ENCODE measurements around the gene TAF12. TPM values are rescaled to one million over a fixed set of nuclear protein-coding genes. Genes with fewer than 3 reads are reported as not detected.
"Not testable (repeated sequence)": the region's sequence is repeated elsewhere in the genome, so short reads cannot be mapped to it uniquely, and the experiment has no call there.

The TAF12 gene
- total and polyA plus RNA-seq, 4 donors: 20.8 to 41.4 (median 28.5) TPM

DNA sequence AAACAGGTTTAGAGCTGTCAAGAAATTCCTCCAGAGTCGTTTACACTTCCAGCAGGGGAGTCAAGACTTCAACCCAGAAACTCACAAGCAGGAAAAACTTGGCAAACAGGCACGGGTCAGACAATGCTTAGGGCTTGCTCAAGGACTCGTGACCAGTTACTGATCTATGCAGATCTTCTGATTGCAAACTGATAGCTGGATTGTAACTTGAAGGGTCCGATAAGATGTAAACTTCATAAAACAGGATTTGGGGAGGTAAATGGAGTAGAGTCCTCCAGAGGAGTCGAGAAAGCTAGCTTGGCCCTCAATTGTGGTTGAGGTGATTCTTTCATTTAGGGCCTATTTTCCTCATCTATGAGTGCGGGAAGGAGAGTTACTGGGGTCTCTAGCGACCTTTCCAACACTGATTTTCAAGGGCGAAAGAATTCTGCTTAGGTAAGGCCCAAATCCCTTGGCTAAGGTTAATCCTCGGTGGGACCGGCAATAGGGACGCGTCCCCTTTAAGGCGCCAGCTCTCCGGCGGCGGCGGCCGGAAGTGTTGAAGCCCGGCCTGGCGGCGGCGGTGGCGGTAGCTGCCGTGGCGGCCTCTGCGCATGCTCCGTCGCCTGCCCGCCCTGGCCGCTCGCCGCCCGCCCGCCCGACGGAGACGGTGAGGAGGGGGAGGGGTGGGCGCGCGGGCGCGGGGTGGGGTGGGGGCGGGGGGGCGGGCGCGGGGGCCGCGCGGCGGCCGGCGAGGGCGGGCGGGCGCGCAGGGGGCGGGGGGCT is 25.5 kb upstream of the TAF12 start, which contains the start of gene GMEB1:
Gene GMEB1, plus strand, starts transcription at position 594 of the 765 bp plus-strand sequence. CDS start 14,829 bp downstream, outside the sequence.
- Histone ChIP-seq H3K4me1 (ENCODE audit: control insufficient read depth, insufficient read depth, low read length) (peaks cover 22% of the 10 kb centered on the region), H3K4me3 (ENCODE audit: low read depth, low read length) (peak within 1 kb of the TSS; percentile 87), H3K27me3 (ENCODE audit: control insufficient read depth, insufficient read depth, low read length) (no peaks in the 10 kb centered on the region), H3K27ac (ENCODE audit: low read depth, low read length) (peak within 1 kb of the TSS; percentile 98), H3K36me3 (ENCODE audit: control insufficient read depth, insufficient read depth, low read length) (no peaks in the 10 kb centered on the region), H3K9me3 (ENCODE audit: control insufficient read depth, insufficient read depth, low read length) (no peaks in the 10 kb centered on the region)
- DNase-seq (ENCODE audit: low read depth in 4 of 6, low spot score in 6 of 6): peak; percentile 69 to 96 (median 76)
- 3% methylated on average over 30 of the region's 57 CpGs for WGBS (ENCODE audit: insufficient coverage)

DNA sequence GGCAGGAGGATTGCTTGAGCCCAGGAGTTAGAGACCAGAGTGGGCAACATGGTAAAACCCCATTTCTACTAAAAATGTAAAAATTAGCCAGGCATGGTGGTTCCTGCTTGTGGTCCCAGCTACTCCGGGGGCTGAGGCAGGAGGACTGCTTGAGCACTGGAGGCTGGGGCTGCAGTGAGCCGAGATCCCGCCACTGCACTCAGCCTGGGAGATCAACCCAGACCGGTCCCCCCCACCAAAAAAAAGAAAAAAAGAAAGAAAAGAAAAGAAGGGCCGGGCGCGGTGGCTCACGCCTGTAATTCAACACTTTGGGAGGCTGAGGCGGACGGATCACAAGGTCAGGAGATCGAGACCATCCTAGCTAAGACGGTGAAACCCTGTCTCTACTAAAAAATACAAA is 23.9 kb upstream of the TAF12 start:
- WGBS (ENCODE audit: insufficient coverage): 100% methylated on average over 3 of the region's 12 CpGs
- peaks cover 22% of the 10 kb centered on the region for H3K4me1 ChIP-seq (ENCODE audit: control insufficient read depth, insufficient read depth, low read length)
- no peak for DNase-seq (ENCODE audit: low read depth in 4 of 6, low spot score in 6 of 6)
- H3K4me3 ChIP-seq (ENCODE audit: low read depth, low read length): no peak overlapping the region
- no peak overlapping the region for H3K27ac ChIP-seq (ENCODE audit: low read depth, low read length)
- H3K27me3 ChIP-seq (ENCODE audit: control insufficient read depth, insufficient read depth, low read length): no peaks in the 10 kb centered on the region
- H3K9me3 ChIP-seq (ENCODE audit: control insufficient read depth, insufficient read depth, low read length): no peaks in the 10 kb centered on the region
- no peaks in the 10 kb centered on the region for H3K36me3 ChIP-seq (ENCODE audit: control insufficient read depth, insufficient read depth, low read length)

DNA sequence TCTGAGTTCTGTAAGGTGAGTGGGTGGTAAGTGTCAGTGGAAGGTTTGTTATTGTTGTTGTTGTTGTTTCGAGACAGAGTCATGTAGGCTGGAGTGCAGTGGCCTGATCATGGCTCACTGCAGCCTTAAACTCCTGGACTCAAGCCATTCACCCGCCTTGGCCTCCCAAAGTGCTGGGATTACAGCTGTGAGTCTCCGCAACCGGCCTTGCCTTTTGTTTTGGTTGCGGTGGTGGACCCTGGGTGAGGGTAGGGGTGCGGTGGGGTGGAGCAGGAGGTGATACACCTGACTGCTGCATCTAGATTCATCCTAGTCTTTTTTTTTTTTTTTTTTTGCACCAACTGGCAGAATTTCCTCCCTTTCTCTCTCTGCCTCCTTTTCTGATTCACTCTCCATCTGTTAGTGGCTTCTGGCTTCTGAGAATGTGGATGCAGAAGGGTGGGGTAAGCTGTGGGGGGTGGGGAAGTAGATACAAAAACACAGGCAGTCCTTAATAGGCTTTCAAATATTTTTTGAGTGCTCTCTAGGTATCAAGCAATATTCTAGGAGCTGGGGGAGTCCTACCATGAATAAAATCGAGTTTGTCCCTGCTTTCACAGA is 21.1 kb upstream of the TAF12 start:
- H3K36me3 ChIP-seq (ENCODE audit: control insufficient read depth, insufficient read depth, low read length): no peaks in the 10 kb centered on the region
- H3K4me3 ChIP-seq (ENCODE audit: low read depth, low read length): no peak overlapping the region
- WGBS (ENCODE audit: insufficient coverage): 32% methylated on average over 3 of the region's 7 CpGs
- no peaks in the 10 kb centered on the region for H3K9me3 ChIP-seq (ENCODE audit: control insufficient read depth, insufficient read depth, low read length)
- H3K27me3 ChIP-seq (ENCODE audit: control insufficient read depth, insufficient read depth, low read length): no peaks in the 10 kb centered on the region
- peaks cover 12% of the 10 kb centered on the region for H3K4me1 ChIP-seq (ENCODE audit: control insufficient read depth, insufficient read depth, low read length)
- H3K27ac ChIP-seq (ENCODE audit: low read depth, low read length): no peak overlapping the region
- peak in 2 of 6 donors; percentile 6 to 88 for DNase-seq (ENCODE audit: low read depth in 4 of 6, low spot score in 6 of 6)

DNA sequence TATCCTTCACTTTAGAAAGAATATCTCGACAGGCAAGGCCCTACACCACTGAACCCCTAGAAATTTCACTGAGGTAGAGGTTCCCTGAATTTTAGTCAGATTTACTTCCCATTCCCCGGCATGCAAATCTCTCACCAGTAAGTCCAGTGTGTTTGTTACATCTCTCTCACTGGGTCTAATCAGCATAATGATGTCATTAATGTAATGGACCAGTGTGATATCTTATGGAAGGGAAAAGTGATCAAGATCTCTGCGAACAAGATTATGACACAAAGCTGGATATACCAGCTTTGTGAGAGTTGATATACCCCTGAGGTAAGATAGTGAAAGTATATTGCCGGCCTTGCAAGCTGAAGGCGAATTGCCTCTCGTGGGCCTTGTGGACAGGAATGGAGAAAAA is 13.5 kb upstream of the TAF12 start:
- Histone ChIP-seq H3K36me3 (ENCODE audit: control insufficient read depth, insufficient read depth, low read length) (no peaks in the 10 kb centered on the region), H3K4me1 (ENCODE audit: control insufficient read depth, insufficient read depth, low read length) (no peaks in the 10 kb centered on the region), H3K4me3 (ENCODE audit: low read depth, low read length) (no peak overlapping the region), H3K9me3 (ENCODE audit: control insufficient read depth, insufficient read depth, low read length) (no peaks in the 10 kb centered on the region), H3K27me3 (ENCODE audit: control insufficient read depth, insufficient read depth, low read length) (no peaks in the 10 kb centered on the region), H3K27ac (ENCODE audit: low read depth, low read length) (no peak overlapping the region)
- WGBS (ENCODE audit: insufficient coverage): 85% methylated on average over 4 of the region's 6 CpGs
- no peak for DNase-seq (ENCODE audit: low read depth in 4 of 6, low spot score in 6 of 6)

GRCh38 chr1:28655448-28656311 is 12.8 kb upstream of the TAF12 start:
- H3K27ac ChIP-seq (ENCODE audit: low read depth, low read length); H3K27me3 ChIP-seq (ENCODE audit: control insufficient read depth, insufficient read depth, low read length); H3K9me3 ChIP-seq (ENCODE audit: control insufficient read depth, insufficient read depth, low read length); DNase-seq (ENCODE audit: low read depth in 4 of 6, low spot score in 6 of 6); H3K4me1 ChIP-seq (ENCODE audit: control insufficient read depth, insufficient read depth, low read length); H3K36me3 ChIP-seq (ENCODE audit: control insufficient read depth, insufficient read depth, low read length); H3K4me3 ChIP-seq (ENCODE audit: low read depth, low read length): not testable (repeated sequence)
- 93% methylated on average over 4 of the region's 10 CpGs for WGBS (ENCODE audit: insufficient coverage)

DNA sequence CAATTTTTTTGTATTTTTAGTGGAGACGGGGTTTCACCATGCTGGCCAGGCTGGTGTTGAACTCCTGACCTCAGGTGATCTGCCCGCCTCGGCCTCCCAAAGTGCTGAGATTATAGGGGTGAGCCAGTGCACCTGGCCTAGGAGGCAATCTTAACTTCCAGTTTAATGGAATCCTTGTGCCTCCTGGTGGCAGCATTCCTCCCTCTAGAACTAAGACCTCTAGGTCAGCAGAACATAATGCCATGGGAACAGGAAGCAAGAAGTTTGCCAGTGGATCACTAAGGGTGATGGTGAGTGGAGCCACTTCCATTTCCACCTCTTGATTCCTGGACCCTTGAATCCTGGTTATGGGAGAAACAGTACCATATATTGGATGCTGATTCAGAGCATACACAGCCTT is 11.0 kb upstream of the TAF12 start:
- DNase-seq (ENCODE audit: low read depth in 4 of 6, low spot score in 6 of 6); H3K4me3 ChIP-seq (ENCODE audit: low read depth, low read length); H3K27ac ChIP-seq (ENCODE audit: low read depth, low read length); H3K4me1 ChIP-seq (ENCODE audit: control insufficient read depth, insufficient read depth, low read length); H3K27me3 ChIP-seq (ENCODE audit: control insufficient read depth, insufficient read depth, low read length); H3K9me3 ChIP-seq (ENCODE audit: control insufficient read depth, insufficient read depth, low read length); H3K36me3 ChIP-seq (ENCODE audit: control insufficient read depth, insufficient read depth, low read length): not testable (repeated sequence)
- WGBS (ENCODE audit: insufficient coverage): 79% methylated on average over 3 of the region's 3 CpGs

- not testable (repeated sequence) for H3K9me3 ChIP-seq (ENCODE audit: control insufficient read depth, insufficient read depth, low read length); H3K27ac ChIP-seq (ENCODE audit: low read depth, low read length); H3K27me3 ChIP-seq (ENCODE audit: control insufficient read depth, insufficient read depth, low read length); H3K36me3 ChIP-seq (ENCODE audit: control insufficient read depth, insufficient read depth, low read length); DNase-seq (ENCODE audit: low read depth in 4 of 6, low spot score in 6 of 6); H3K4me1 ChIP-seq (ENCODE audit: control insufficient read depth, insufficient read depth, low read length); H3K4me3 ChIP-seq (ENCODE audit: low read depth, low read length)
- 94% methylated on average over 9 of the region's 13 CpGs for WGBS (ENCODE audit: insufficient coverage)
Observed at GRCh38 chr1:28653063-28653462, 10.2 kb upstream of the TAF12 start.

DNA sequence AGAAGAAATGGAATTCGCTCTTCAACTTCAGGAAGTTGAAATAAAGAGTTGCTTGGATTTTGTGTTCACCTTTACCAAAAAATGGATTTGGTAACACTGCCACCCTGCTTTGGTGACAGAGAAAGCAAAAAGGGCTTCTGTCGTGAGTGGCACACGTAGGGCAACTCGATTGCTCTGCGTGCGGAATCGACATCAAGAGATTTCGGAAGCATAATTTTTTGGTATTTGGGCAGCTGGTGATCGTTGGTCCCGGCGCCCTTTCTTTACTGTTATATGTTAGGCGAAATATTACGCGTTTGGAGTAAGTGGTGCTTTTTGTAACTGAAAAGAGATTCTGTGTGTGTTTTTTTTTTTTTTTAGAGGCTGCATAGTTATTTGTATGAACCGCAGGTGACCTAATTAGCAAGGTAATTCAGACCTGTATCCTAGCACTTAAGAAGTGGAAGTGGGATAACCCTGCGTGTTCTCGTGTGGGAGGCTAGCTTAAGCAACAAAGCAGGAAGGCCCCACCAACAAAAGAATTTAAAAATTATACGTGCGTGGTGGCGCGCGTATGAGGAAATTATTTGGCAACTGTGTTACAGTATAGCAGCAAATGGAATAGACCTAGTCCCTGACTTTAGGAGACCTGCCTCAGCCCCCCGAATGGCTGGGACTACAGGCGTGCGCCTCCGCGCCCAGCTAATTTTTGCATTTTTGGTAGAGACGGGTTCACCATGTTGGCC is 5.8 kb upstream of the TAF12 start, which contains the start of gene RNU11:
Gene RNU11, plus strand, starts transcription at position 127 of the 725 bp plus-strand sequence.
- peak within 1 kb of the TSS; percentile 52 for H3K4me3 ChIP-seq (ENCODE audit: low read depth, low read length)
- H3K9me3 ChIP-seq (ENCODE audit: control insufficient read depth, insufficient read depth, low read length): no peaks in the 10 kb centered on the region
- no peaks in the 10 kb centered on the region for H3K27me3 ChIP-seq (ENCODE audit: control insufficient read depth, insufficient read depth, low read length)
- 6% methylated on average over 27 of the region's 28 CpGs for WGBS (ENCODE audit: insufficient coverage)
- no peaks in the 10 kb centered on the region for H3K36me3 ChIP-seq (ENCODE audit: control insufficient read depth, insufficient read depth, low read length)
- peak; percentile 90 to 99 (median 94) for DNase-seq (ENCODE audit: low read depth in 4 of 6, low spot score in 6 of 6)
- H3K27ac ChIP-seq (ENCODE audit: low read depth, low read length): peak within 1 kb of the TSS; percentile 98
- peaks cover 21% of the 10 kb centered on the region for H3K4me1 ChIP-seq (ENCODE audit: control insufficient read depth, insufficient read depth, low read length)

DNA sequence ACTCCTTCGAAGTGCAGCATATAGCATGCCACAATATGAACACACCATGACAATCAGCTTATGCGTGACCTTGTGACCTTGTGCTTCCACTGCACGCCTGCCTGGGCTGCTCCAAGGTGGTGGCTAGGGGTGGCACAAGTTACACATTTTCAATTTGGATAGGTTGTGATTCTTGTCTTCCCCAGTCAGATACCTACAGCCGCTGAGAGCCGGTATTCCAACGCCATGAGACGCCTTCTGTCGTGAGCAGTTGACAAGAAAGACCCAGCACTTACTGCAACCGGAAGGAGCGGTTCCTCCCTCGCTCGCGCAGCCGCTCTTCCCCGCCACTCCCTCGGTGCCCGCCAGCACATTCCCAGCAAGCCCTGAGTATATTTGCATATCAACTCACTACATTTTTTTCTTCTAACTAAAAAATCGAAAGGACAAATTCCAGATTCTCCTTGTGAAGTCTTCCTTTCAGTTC is 5.2 kb upstream of the TAF12 start:
- peak overlapping the region; percentile 52 for H3K4me3 ChIP-seq (ENCODE audit: low read depth, low read length)
- H3K4me1 ChIP-seq (ENCODE audit: control insufficient read depth, insufficient read depth, low read length): peaks cover 22% of the 10 kb centered on the region
- 0% methylated on average over 15 of the region's 18 CpGs for whole genome bisulfite sequencing (ENCODE audit: insufficient coverage)

More for the DNA sequence above, 5.2 kb upstream of the TAF12 start:
- no peaks in the 10 kb centered on the region for H3K36me3 ChIP-seq (ENCODE audit: control insufficient read depth, insufficient read depth, low read length)
- peak in 5 of 6 donors; percentile 82 to 98 (median 86) for DNase-seq (ENCODE audit: low read depth in 4 of 6, low spot score in 6 of 6)
- H3K27me3 ChIP-seq (ENCODE audit: control insufficient read depth, insufficient read depth, low read length): no peaks in the 10 kb centered on the region
- no peaks in the 10 kb centered on the region for H3K9me3 ChIP-seq (ENCODE audit: control insufficient read depth, insufficient read depth, low read length)
- peak overlapping the region; percentile 98 for H3K27ac ChIP-seq (ENCODE audit: low read depth, low read length)

Data from spinal cord (tissue), 10 donors.